Activated CD8-positive, alpha-beta T cell treated with anti-CD3 and anti-CD28 coated beads, Interleukin-2, amount 10 ng/mL, durations not matched to agents 7 days and 5 days (primary cell): ENCODE data around the gene PSEN1. TPM values are rescaled to one million over a fixed set of nuclear protein-coding genes. Genes with fewer than 3 reads are reported as not detected.
"Not testable (repeated sequence)": the region's sequence is repeated elsewhere in the genome, so short reads cannot be mapped to it uniquely, and the experiment has no call there.

Experiments
- ATAC-seq: fragments of 150-1000 bp; cut with Tn5 transposase; one replicate; pipeline ENCODE4 v1.10.0; 2021; ENCODE audit warnings: moderate library complexity
- CTCF ChIA-PET: fragments of 350-600 bp; sonication (Branson Sonifier 250); formaldehyde crosslinking; loops from one replicate; lab custom pipeline; 2021; ENCODE audit warnings: antibody characterized with exemption; lab: Charles Lee
- POLR2A ChIA-PET: fragments of 350-600 bp; sonication (Branson Sonifier 250); formaldehyde crosslinking; loops from one replicate; lab custom pipeline; 2021; ENCODE audit warnings: antibody characterized with exemption; lab: Charles Lee
- DNase-seq: peaks from one replicate; pipeline ENCODE4 v3.0.0-alpha.2; 2020
- H3K27ac Mint-ChIP-seq: one replicate; pipeline ENCODE4 v1.8.0; 2021; ENCODE audit warnings: mild to moderate bottlenecking, mixed read lengths
- H3K27me3 Mint-ChIP-seq: one replicate; pipeline ENCODE4 v1.8.0; 2021; ENCODE audit warnings: low read depth, mixed read lengths
- H3K36me3 Mint-ChIP-seq: one replicate; pipeline ENCODE4 v1.8.0; 2021; ENCODE audit warnings: low read depth, mixed read lengths
- H3K4me1 Mint-ChIP-seq: one replicate; pipeline ENCODE4 v1.8.0; 2021; ENCODE audit warnings: low read depth, mixed read lengths
- H3K4me3 Mint-ChIP-seq: one replicate; pipeline ENCODE4 v1.8.0; 2021; ENCODE audit warnings: mild to moderate bottlenecking, mixed read lengths
- H3K9me3 Mint-ChIP-seq: one replicate; pipeline ENCODE4 v1.8.0; 2022; ENCODE audit warnings: mixed read lengths; ENCODE audit not compliant: insufficient read depth
- total RNA-seq, 2 experiments: library from RNA; stranded (reverse); gene quantifications; one replicate each; pipeline ENCODE4 v1.2.3, GENCODE V29; 2021

The PSEN1 gene
- total RNA-seq, 2 experiments from 2014 or later: 33.0 to 33.7 TPM

- CTCF ChIA-PET: no interaction called here
- H3K27ac Mint-ChIP-seq: peak overlapping the region; percentile 20
- POLR2A ChIA-PET: no interaction called here
- no peaks in the 10 kb centered on the region for H3K27me3 Mint-ChIP-seq
- peaks cover 42% of the 10 kb centered on the region for H3K36me3 Mint-ChIP-seq
- DNase-seq (no peak), ATAC-seq (no peak)
- H3K4me1 Mint-ChIP-seq: no peaks in the 10 kb centered on the region
- H3K4me3 Mint-ChIP-seq: no peak overlapping the region
- H3K9me3 Mint-ChIP-seq: no peaks in the 10 kb centered on the region
These were observed 53.3 kb downstream of the PSEN1 start for GRCh38 chr14:73189651-73190050.

- H3K4me1 Mint-ChIP-seq: no peaks in the 10 kb centered on the region
- CTCF ChIA-PET: interaction anchor here (1.4 kb wide), 1 partner anchor 19 kb away, joined by 7 read pairs; no protein-coding TSS in a partner anchor
- no peak overlapping the region for H3K4me3 Mint-ChIP-seq
- POLR2A ChIA-PET: interaction anchor here (0.6 kb wide), 1 partner anchor 132 kb away, joined by 5 read pairs; no protein-coding TSS in a partner anchor
- DNase-seq (no peak), ATAC-seq (no peak)
- no peak overlapping the region for H3K27ac Mint-ChIP-seq
- no peaks in the 10 kb centered on the region for H3K9me3 Mint-ChIP-seq
- H3K27me3 Mint-ChIP-seq: no peaks in the 10 kb centered on the region
- H3K36me3 Mint-ChIP-seq: peaks cover 53% of the 10 kb centered on the region
These were observed 55.1 kb downstream of the PSEN1 start for GRCh38 chr14:73191441-73191840.

- CTCF ChIA-PET, H3K27ac Mint-ChIP-seq, DNase-seq, H3K9me3 Mint-ChIP-seq, POLR2A ChIA-PET, ATAC-seq, H3K4me3 Mint-ChIP-seq, H3K27me3 Mint-ChIP-seq, H3K4me1 Mint-ChIP-seq: not testable (repeated sequence)
- peaks cover 51% of the 10 kb centered on the region for H3K36me3 Mint-ChIP-seq
These were observed 58.0 kb downstream of the PSEN1 start for GRCh38 chr14:73194306-73194705.

GRCh38 chr14:73198253-73198652, 61.9 kb downstream of the PSEN1 start:
- Mint-ChIP-seq H3K36me3 (peaks cover 52% of the 10 kb centered on the region), H3K27ac (no peak overlapping the region), H3K9me3 (no peaks in the 10 kb centered on the region), H3K4me3 (no peak overlapping the region), H3K27me3 (no peaks in the 10 kb centered on the region), H3K4me1 (no peaks in the 10 kb centered on the region)
- ATAC-seq (no peak), DNase-seq (no peak)
- ChIA-PET POLR2A (no interaction called here), CTCF (interaction anchor here (1.7 kb wide), 1 partner anchor 97 kb away, joined by 3 read pairs; no protein-coding TSS in a partner anchor)

GRCh38 chr14:73203527-73203926, 67.2 kb downstream of the PSEN1 start:
- no peaks in the 10 kb centered on the region for H3K27me3 Mint-ChIP-seq
- ATAC-seq (no peak), DNase-seq (no peak)
- H3K4me3 Mint-ChIP-seq: no peak overlapping the region
- H3K27ac Mint-ChIP-seq: no peak overlapping the region
- ChIA-PET CTCF (interaction anchor here (2.0 kb wide), 1 partner anchor 11 kb away, joined by 6 read pairs; no protein-coding TSS in a partner anchor), POLR2A (no interaction called here)
- peaks cover 7% of the 10 kb centered on the region for H3K9me3 Mint-ChIP-seq
- no peaks in the 10 kb centered on the region for H3K4me1 Mint-ChIP-seq
- peaks cover 60% of the 10 kb centered on the region for H3K36me3 Mint-ChIP-seq

GRCh38 chr14:73207615-73208014, 71.3 kb downstream of the PSEN1 start:
- no peak overlapping the region for H3K27ac Mint-ChIP-seq
- H3K4me1 Mint-ChIP-seq: peaks cover 7% of the 10 kb centered on the region
- H3K36me3 Mint-ChIP-seq: peaks cover 64% of the 10 kb centered on the region
- no peaks in the 10 kb centered on the region for H3K27me3 Mint-ChIP-seq
- ChIA-PET CTCF (interaction anchor here (1.6 kb wide), 1 partner anchor 15 kb away, joined by 4 read pairs; no protein-coding TSS in a partner anchor), POLR2A (no interaction called here)
- no peak for ATAC-seq
- H3K4me3 Mint-ChIP-seq: no peak overlapping the region
- no peak for DNase-seq
- H3K9me3 Mint-ChIP-seq: peaks cover 7% of the 10 kb centered on the region

GRCh38 chr14:73208390-73208789, 72.1 kb downstream of the PSEN1 start:
- peaks cover 7% of the 10 kb centered on the region for H3K9me3 Mint-ChIP-seq
- peaks cover 68% of the 10 kb centered on the region for H3K36me3 Mint-ChIP-seq
- H3K27ac Mint-ChIP-seq: no peak overlapping the region
- ATAC-seq (no peak), DNase-seq (no peak)
- H3K4me1 Mint-ChIP-seq: peaks cover 7% of the 10 kb centered on the region
- H3K27me3 Mint-ChIP-seq: no peaks in the 10 kb centered on the region
- CTCF ChIA-PET: interaction anchor here (1.6 kb wide), 1 partner anchor 14 kb away, joined by 4 read pairs; no protein-coding TSS in a partner anchor
- no peak overlapping the region for H3K4me3 Mint-ChIP-seq
- POLR2A ChIA-PET: no interaction called here

GRCh38 chr14:73208846-73209245, 72.5 kb downstream of the PSEN1 start:
- POLR2A ChIA-PET: no interaction called here

GRCh38 chr14:73209953-73210352, 73.6 kb downstream of the PSEN1 start:
- no peak for ATAC-seq
- Mint-ChIP-seq H3K9me3 (peaks cover 7% of the 10 kb centered on the region), H3K27me3 (no peaks in the 10 kb centered on the region), H3K4me3 (no peak overlapping the region), H3K36me3 (peaks cover 69% of the 10 kb centered on the region), H3K4me1 (peaks cover 7% of the 10 kb centered on the region), H3K27ac (no peak overlapping the region)
- DNase-seq: no peak
- ChIA-PET CTCF (no interaction called here), POLR2A (no interaction called here)

More at GRCh38 chr14:73208846-73209245, 72.5 kb downstream of the PSEN1 start:
- Mint-ChIP-seq H3K9me3 (peaks cover 7% of the 10 kb centered on the region), H3K36me3 (peaks cover 69% of the 10 kb centered on the region), H3K27me3 (no peaks in the 10 kb centered on the region), H3K4me3 (no peak overlapping the region), H3K27ac (no peak overlapping the region), H3K4me1 (peaks cover 7% of the 10 kb centered on the region)
- CTCF ChIA-PET: no interaction called here
- DNase-seq (no peak), ATAC-seq (no peak)

- ChIA-PET CTCF (interaction anchor here (0.6 kb wide), 1 partner anchor 184 kb away, joined by 3 read pairs; no protein-coding TSS in a partner anchor), POLR2A (no interaction called here)
- Mint-ChIP-seq H3K27ac (no peak overlapping the region), H3K27me3 (no peaks in the 10 kb centered on the region), H3K4me1 (peaks cover 7% of the 10 kb centered on the region), H3K36me3 (peaks cover 62% of the 10 kb centered on the region), H3K9me3 (peaks cover 7% of the 10 kb centered on the region), H3K4me3 (no peak overlapping the region)
- DNase-seq (no peak), ATAC-seq (no peak)
These were observed 75.1 kb downstream of the PSEN1 start for GRCh38 chr14:73211251-73212040.

- CTCF ChIA-PET: no interaction called here
- DNase-seq: no peak
- no peak for ATAC-seq
- Mint-ChIP-seq H3K9me3 (no peaks in the 10 kb centered on the region), H3K36me3 (peaks cover 51% of the 10 kb centered on the region), H3K27ac (no peak overlapping the region), H3K4me1 (peaks cover 4% of the 10 kb centered on the region), H3K4me3 (no peak overlapping the region), H3K27me3 (no peaks in the 10 kb centered on the region)
- POLR2A ChIA-PET: no interaction called here
These were observed 79.7 kb downstream of the PSEN1 start for GRCh38 chr14:73216030-73216429.

GRCh38 chr14:73217411-73217810, 81.1 kb downstream of the PSEN1 start:
- H3K36me3 Mint-ChIP-seq: peaks cover 53% of the 10 kb centered on the region
- no peaks in the 10 kb centered on the region for H3K9me3 Mint-ChIP-seq
- H3K27ac Mint-ChIP-seq: no peak overlapping the region
- H3K4me1 Mint-ChIP-seq: peaks cover 8% of the 10 kb centered on the region
- no peak overlapping the region for H3K4me3 Mint-ChIP-seq
- ATAC-seq (no peak), DNase-seq (no peak)
- H3K27me3 Mint-ChIP-seq: no peaks in the 10 kb centered on the region
- ChIA-PET CTCF (interaction anchor here (1.3 kb wide), 1 partner anchor 13 kb away, joined by 3 read pairs; no protein-coding TSS in a partner anchor), POLR2A (no interaction called here)
